Activated CD4-positive, alpha-beta T cell treated with anti-CD3 and anti-CD28 coated beads, Interleukin-2, Interleukin-4, amounts not matched to agents 100 ng/mL and 50 ng/mL, durations not matched to agents 16 hours and 8 hours (primary cell): Measurements from ENCODE around the gene EFNA2.
A peak's percentile ranks its signal among the peaks of the same experiment; 100 is the strongest.
"Not testable (repeated sequence)": the region's sequence is repeated elsewhere in the genome, so short reads cannot be mapped to it uniquely, and the experiment has no call there.

Experiments
- DNase-seq: peaks from one replicate; pipeline ENCODE4 v3.0.0-alpha.2; 2020; ENCODE audit warnings: low spot score

EFNA2 gene

GRCh38 chr19:1285737-1286360 is at the start of gene EFNA2:
Gene EFNA2 (plus strand): TSS chr19:1285873. CDS start chr19:1286169, 296 bp downstream.
- no peak for DNase-seq

- DNase-seq: no peak
Measured at GRCh38 chr19:1236576-1236975, 49.1 kb upstream of the EFNA2 start.

- no peak for DNase-seq
Measured at GRCh38 chr19:1237027-1237659, 48.5 kb upstream of the EFNA2 start.

- no peak for DNase-seq
Measured at GRCh38 chr19:1237754-1238368, 47.8 kb upstream of the EFNA2 start, which contains the start of gene CBARP. Gene CBARP (minus strand): TSS chr19:1238005. CDS start chr19:1236100, 1,905 bp downstream.

GRCh38 chr19:1238369-1239303 is 47.0 kb upstream of the EFNA2 start:
- DNase-seq: no peak

- DNase-seq: no peak
Measured at GRCh38 chr19:1239420-1239795, 46.3 kb upstream of the EFNA2 start.

- DNase-seq: peak; percentile 93
Measured at GRCh38 chr19:1239796-1240737, 45.6 kb upstream of the EFNA2 start.

GRCh38 chr19:1240925-1241324 is 44.7 kb upstream of the EFNA2 start:
- DNase-seq: no peak

- peak; percentile 95 for DNase-seq
Measured at GRCh38 chr19:1241417-1242095, 44.1 kb upstream of the EFNA2 start, which contains the start of gene ATP5F1D. Gene ATP5F1D (plus strand): TSS chr19:1241751. CDS start chr19:1241851, 100 bp downstream.

- DNase-seq: peak; percentile 83
Measured at GRCh38 chr19:1243768-1244692, 41.6 kb upstream of the EFNA2 start.

- DNase-seq: no peak
Measured at GRCh38 chr19:1244693-1245451, 40.8 kb upstream of the EFNA2 start.

- no peak for DNase-seq
Measured at GRCh38 chr19:1245494-1246264, 40.0 kb upstream of the EFNA2 start.

- DNase-seq: not testable (repeated sequence)
Measured at GRCh38 chr19:1246265-1247087, 39.2 kb upstream of the EFNA2 start.

GRCh38 chr19:1247748-1248138 is 37.9 kb upstream of the EFNA2 start:
- no peak for DNase-seq

GRCh38 chr19:1248139-1248785 is 37.4 kb upstream of the EFNA2 start, which contains the start of gene MIDN:
Gene MIDN (plus strand): TSS chr19:1248583. CDS start chr19:1250297, 1,714 bp downstream.
- peak; percentile 69 for DNase-seq

- DNase-seq: peak; percentile 68
Measured at GRCh38 chr19:1248786-1249297, 36.8 kb upstream of the EFNA2 start.
